Activated CD4-positive, alpha-beta memory T cell treated with anti-CD3 and anti-CD28 coated beads, Interleukin-2, amount 10 ng/mL, durations not matched to agents 7 days and 5 days (primary cell): Measurements from ENCODE around the gene DNM3. TPM values are rescaled to one million over a fixed set of nuclear protein-coding genes. Genes with fewer than 3 reads are reported as not detected.

ENCODE experiments used
- CTCF ChIA-PET: fragments of 350-600 bp; sonication (Branson Sonifier 250); formaldehyde crosslinking; loops from one replicate; lab custom pipeline; 2021; ENCODE audit warnings: antibody characterized with exemption, inconsistent platforms; lab: Charles Lee
- POLR2A ChIA-PET: fragments of 350-600 bp; sonication (Branson Sonifier 250); formaldehyde crosslinking; loops from one replicate; lab custom pipeline; 2021; ENCODE audit warnings: antibody characterized with exemption; lab: Charles Lee
- DNase-seq: peaks from one replicate; pipeline ENCODE4 v3.0.0-alpha.2; 2020
- H3K27ac Mint-ChIP-seq: one replicate; pipeline ENCODE4 v1.8.0; 2021; ENCODE audit warnings: mild to moderate bottlenecking, mixed read lengths
- H3K27me3 Mint-ChIP-seq: one replicate; pipeline ENCODE4 v1.8.0; 2021; ENCODE audit warnings: mixed read lengths
- H3K36me3 Mint-ChIP-seq: one replicate; pipeline ENCODE4 v1.8.0; 2021; ENCODE audit warnings: low read depth, mixed read lengths
- H3K4me1 Mint-ChIP-seq: one replicate; pipeline ENCODE4 v1.8.0; 2021; ENCODE audit warnings: mixed read lengths
- H3K4me3 Mint-ChIP-seq: one replicate; pipeline ENCODE4 v1.8.0; 2021; ENCODE audit warnings: mild to moderate bottlenecking, mixed read lengths
- H3K9me3 Mint-ChIP-seq: one replicate; pipeline ENCODE4 v1.8.0; 2021; ENCODE audit warnings: mixed read lengths
- total RNA-seq, 2 experiments: library from RNA; stranded (reverse); gene quantifications; one replicate each; pipeline ENCODE4 v1.2.3, GENCODE V29; 2021

The DNM3 gene
- total RNA-seq, 2 experiments from 2014 or later: 2.0 to 2.2 TPM

DNA sequence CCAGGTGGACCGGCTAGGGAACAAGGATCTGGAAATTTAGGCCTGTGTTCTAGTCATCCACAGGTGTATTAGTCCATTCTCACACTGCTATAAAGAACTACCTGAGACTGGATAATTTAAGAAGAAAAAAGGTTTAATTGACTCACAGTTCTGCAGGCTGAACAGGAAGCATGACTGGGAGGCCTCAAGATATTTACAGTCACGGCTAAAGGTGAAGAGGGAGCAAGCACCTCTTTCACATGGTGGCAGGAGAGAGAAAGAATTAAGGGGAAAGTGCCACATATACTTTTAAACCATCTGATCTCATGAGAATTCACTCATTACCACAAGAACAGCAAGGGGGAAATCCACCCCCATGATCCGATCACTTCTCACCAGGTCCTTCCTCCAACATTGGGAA lies 404.5 kb downstream of the DNM3 start:
- POLR2A ChIA-PET: no interaction called here
- Mint-ChIP-seq H3K9me3 (peaks cover 8% of the 10 kb centered on the region), H3K4me3 (no peak overlapping the region), H3K4me1 (no peaks in the 10 kb centered on the region), H3K36me3 (no peaks in the 10 kb centered on the region), H3K27ac (no peak overlapping the region), H3K27me3 (peaks cover 3% of the 10 kb centered on the region)
- CTCF ChIA-PET: no interaction called here
- DNase-seq: no peak

DNA sequence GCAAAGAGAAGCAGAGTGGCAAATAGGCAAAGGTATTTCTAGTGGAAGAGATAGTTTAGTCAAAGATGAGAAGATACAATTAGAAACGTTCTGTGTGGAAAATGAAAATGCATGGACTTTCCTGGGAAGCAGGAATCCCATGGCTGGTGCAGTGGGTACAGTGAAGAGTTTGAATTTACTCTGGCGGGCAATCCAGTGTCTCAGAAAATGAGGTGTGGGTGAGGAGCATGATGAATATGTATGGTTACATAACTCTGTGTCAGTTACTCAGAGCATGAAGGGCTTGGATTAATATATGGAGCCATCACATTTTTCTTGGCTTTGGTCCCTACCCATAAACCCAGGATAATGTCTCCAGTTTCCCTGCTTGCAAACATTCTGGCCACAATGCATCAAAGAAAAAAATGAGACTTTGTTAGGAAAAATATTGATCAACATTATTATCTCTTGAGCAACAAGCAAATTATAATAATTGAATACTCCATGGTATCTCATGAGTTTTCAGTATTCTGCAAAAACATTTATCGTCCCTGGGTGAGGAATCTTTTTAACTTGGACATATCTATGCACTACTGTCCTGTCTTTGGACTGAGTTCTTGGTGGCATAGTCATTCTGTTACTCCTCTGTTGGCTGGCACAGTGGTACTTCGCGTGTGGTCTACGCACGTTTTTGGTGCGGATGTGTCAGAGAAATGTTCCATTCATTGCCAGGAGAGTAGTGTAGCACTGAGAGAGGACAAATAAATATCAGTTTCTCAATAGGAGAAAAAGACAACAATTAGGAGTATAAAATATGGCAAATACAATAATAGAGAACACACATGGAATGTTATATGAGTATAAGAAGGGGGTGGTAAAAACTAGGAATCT lies 405.5 kb downstream of the DNM3 start:
- ChIA-PET POLR2A (no interaction called here), CTCF (no interaction called here)
- DNase-seq: no peak
- no peak overlapping the region for H3K27ac Mint-ChIP-seq
- peaks cover 3% of the 10 kb centered on the region for H3K27me3 Mint-ChIP-seq
- peaks cover 8% of the 10 kb centered on the region for H3K9me3 Mint-ChIP-seq
- H3K36me3 Mint-ChIP-seq: no peaks in the 10 kb centered on the region
- H3K4me3 Mint-ChIP-seq: no peak overlapping the region
- no peaks in the 10 kb centered on the region for H3K4me1 Mint-ChIP-seq

- H3K27me3 Mint-ChIP-seq: peaks cover 3% of the 10 kb centered on the region
- POLR2A ChIA-PET: no interaction called here
- peaks cover 19% of the 10 kb centered on the region for H3K4me1 Mint-ChIP-seq
- peaks cover 6% of the 10 kb centered on the region for H3K9me3 Mint-ChIP-seq
- DNase-seq: no peak
- CTCF ChIA-PET: no interaction called here
- H3K4me3 Mint-ChIP-seq: no peak overlapping the region
- no peaks in the 10 kb centered on the region for H3K36me3 Mint-ChIP-seq
- H3K27ac Mint-ChIP-seq: no peak overlapping the region
Measured at GRCh38 chr1:172251486-172251885, 410.2 kb downstream of the DNM3 start.

- H3K36me3 Mint-ChIP-seq: no peaks in the 10 kb centered on the region
- H3K27me3 Mint-ChIP-seq: peaks cover 3% of the 10 kb centered on the region
- peaks cover 22% of the 10 kb centered on the region for H3K4me1 Mint-ChIP-seq
- no peaks in the 10 kb centered on the region for H3K9me3 Mint-ChIP-seq
- CTCF ChIA-PET: no interaction called here
- POLR2A ChIA-PET: no interaction called here
- no peak overlapping the region for H3K27ac Mint-ChIP-seq
- no peak overlapping the region for H3K4me3 Mint-ChIP-seq
- DNase-seq: no peak
Measured at GRCh38 chr1:172252321-172252720, 411.0 kb downstream of the DNM3 start.

GRCh38 chr1:172252958-172253357 lies 411.7 kb downstream of the DNM3 start:
- Mint-ChIP-seq H3K4me1 (peaks cover 22% of the 10 kb centered on the region), H3K27me3 (peaks cover 3% of the 10 kb centered on the region), H3K4me3 (no peak overlapping the region), H3K27ac (no peak overlapping the region), H3K9me3 (peaks cover 3% of the 10 kb centered on the region), H3K36me3 (no peaks in the 10 kb centered on the region)
- CTCF ChIA-PET: no interaction called here
- POLR2A ChIA-PET: no interaction called here
- no peak for DNase-seq

- peaks cover 3% of the 10 kb centered on the region for H3K27me3 Mint-ChIP-seq
- POLR2A ChIA-PET: interaction anchor here (0.6 to 1.5 kb wide), 4 partner anchors 17 to 562 kb away, joined by 3 to 4 read pairs (median 3); no protein-coding TSS in a partner anchor
- peaks cover under 1% of the 10 kb centered on the region for H3K36me3 Mint-ChIP-seq
- H3K4me1 Mint-ChIP-seq: peaks cover 22% of the 10 kb centered on the region
- H3K9me3 Mint-ChIP-seq: peaks cover 11% of the 10 kb centered on the region
- H3K4me3 Mint-ChIP-seq: no peak overlapping the region
- CTCF ChIA-PET: interaction anchor here (1.2 kb wide), 1 partner anchor 14 kb away, joined by 3 read pairs; no protein-coding TSS in a partner anchor
- peak overlapping the region; percentile 2 for H3K27ac Mint-ChIP-seq
- no peak for DNase-seq
Measured at GRCh38 chr1:172254521-172255222, 413.4 kb downstream of the DNM3 start.

DNA sequence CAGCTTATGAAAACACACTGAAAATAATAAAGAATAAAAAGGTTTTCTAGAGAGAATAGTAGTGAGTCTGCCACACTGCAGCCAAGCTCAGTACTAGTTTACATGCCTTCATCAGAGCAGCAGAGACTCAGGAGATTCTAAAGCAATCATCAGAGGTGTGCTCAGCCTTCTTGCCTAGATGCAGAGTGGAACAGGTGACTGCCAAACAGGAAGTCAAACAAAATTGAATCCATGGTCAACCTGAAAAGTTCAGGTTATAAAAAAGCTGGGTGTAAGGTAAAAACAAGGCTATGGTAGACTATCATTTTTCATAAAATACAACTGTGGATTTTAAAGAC lies 413.9 kb downstream of the DNM3 start:
- ChIA-PET POLR2A (interaction anchor here (1.0 to 1.5 kb wide), 3 partner anchors 16 to 19 kb away, joined by 3 to 4 read pairs (median 3); no protein-coding TSS in a partner anchor), CTCF (interaction anchor here (1.2 kb wide), 1 partner anchor 14 kb away, joined by 3 read pairs; no protein-coding TSS in a partner anchor)
- Mint-ChIP-seq H3K36me3 (peaks cover 5% of the 10 kb centered on the region), H3K27ac (peak overlapping the region; percentile 2), H3K9me3 (peaks cover 15% of the 10 kb centered on the region), H3K4me3 (no peak overlapping the region), H3K27me3 (peaks cover 3% of the 10 kb centered on the region), H3K4me1 (peaks cover 22% of the 10 kb centered on the region)
- DNase-seq: no peak

DNA sequence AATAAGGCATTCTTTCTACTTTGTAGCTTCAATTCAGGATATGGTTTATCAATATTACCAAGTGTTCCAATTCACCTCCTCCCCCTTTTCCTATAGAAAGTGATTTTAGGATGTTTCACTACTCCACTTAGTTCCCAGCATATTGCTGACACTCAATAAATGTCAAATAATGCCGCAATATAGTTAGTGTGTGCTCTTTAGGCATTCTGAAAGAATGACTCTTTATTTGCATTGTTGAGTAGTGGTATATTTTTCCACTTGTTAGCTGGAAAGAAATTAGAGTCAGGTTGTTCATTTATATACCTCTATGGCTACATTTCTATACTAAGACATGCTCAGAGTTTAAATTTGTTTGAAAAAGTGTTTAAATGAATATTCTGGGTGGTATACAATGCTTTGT lies 424.6 kb downstream of the DNM3 start:
- no peak for DNase-seq
- Mint-ChIP-seq H3K27me3 (no peaks in the 10 kb centered on the region), H3K9me3 (peaks cover 21% of the 10 kb centered on the region), H3K27ac (no peak overlapping the region), H3K4me3 (no peak overlapping the region), H3K4me1 (peaks cover 24% of the 10 kb centered on the region), H3K36me3 (peaks cover 11% of the 10 kb centered on the region)
- POLR2A ChIA-PET: no interaction called here
- CTCF ChIA-PET: no interaction called here

DNA sequence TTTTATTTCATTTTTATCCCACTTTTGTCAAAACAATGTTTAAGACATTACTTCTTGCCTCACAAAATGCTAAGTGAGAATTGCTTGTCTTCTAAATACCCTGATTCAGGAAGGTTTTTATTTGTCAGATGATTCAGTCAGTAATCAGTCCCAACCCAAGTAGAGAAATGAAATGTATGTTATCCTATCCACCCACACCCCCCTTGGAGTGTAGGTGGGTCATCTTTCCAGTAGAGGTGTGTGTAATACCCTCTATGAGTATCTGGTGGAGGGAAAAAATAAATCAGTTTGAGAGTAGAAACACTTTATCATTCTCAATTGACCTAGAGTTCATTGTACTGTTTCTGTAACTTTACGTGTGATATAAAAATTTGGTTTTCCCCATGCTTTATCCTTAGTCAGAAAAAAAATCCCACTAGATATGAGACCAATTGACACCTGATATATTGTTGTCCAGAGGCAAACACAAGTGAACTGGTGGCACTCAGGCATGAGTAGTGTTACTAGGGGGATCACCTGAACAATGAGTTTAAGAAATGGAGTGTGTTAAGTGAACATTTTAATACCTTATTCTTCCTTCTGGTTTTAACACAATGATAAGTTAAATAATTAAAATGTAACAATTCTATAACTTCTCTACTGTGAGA lies 425.4 kb downstream of the DNM3 start:
- Mint-ChIP-seq H3K27ac (no peak overlapping the region), H3K36me3 (peaks cover 7% of the 10 kb centered on the region), H3K27me3 (no peaks in the 10 kb centered on the region), H3K9me3 (peaks cover 15% of the 10 kb centered on the region), H3K4me1 (peaks cover 30% of the 10 kb centered on the region), H3K4me3 (no peak overlapping the region)
- POLR2A ChIA-PET: no interaction called here
- no peak for DNase-seq
- CTCF ChIA-PET: no interaction called here

DNA sequence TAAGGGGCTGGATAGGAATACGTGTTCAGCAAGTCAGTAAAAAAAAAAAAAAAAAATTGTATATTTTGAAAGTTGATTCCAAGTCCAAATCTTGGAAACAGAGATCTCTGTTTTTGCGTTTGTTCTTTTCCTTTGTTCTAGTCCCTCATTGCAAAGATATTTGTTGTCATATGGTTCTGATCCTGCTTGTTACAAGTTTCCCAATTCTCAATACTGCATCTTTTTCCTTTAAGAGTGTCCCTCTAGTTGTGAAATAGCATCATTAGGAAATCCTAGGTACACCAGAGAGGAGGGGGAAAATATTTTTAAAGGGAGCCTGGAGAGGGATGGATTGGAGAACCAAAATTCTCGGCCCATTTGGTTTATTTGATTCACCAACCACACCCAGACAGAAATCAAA lies 426.9 kb downstream of the DNM3 start:
- no peak overlapping the region for H3K4me3 Mint-ChIP-seq
- H3K27ac Mint-ChIP-seq: no peak overlapping the region
- H3K9me3 Mint-ChIP-seq: peaks cover 5% of the 10 kb centered on the region
- peaks cover 37% of the 10 kb centered on the region for H3K4me1 Mint-ChIP-seq
- no peaks in the 10 kb centered on the region for H3K27me3 Mint-ChIP-seq
- POLR2A ChIA-PET: interaction anchor here (1.9 kb wide), 1 partner anchor 71 kb away, joined by 4 read pairs; no protein-coding TSS in a partner anchor
- H3K36me3 Mint-ChIP-seq: peaks cover 3% of the 10 kb centered on the region
- no peak for DNase-seq
- CTCF ChIA-PET: no interaction called here

- DNase-seq: no peak
- Mint-ChIP-seq H3K27ac (peak overlapping the region; percentile 71), H3K4me1 (peaks cover 45% of the 10 kb centered on the region), H3K4me3 (no peak overlapping the region), H3K36me3 (peaks cover 5% of the 10 kb centered on the region), H3K9me3 (no peaks in the 10 kb centered on the region), H3K27me3 (no peaks in the 10 kb centered on the region)
- POLR2A ChIA-PET: interaction anchor here (0.9 to 1.9 kb wide), 4 partner anchors 70 to 185 kb away, joined by 3 to 4 read pairs (median 4); no protein-coding TSS in a partner anchor
- CTCF ChIA-PET: interaction anchor here (0.7 to 1.6 kb wide), 6 partner anchors 12 to 266 kb away, joined by 3 to 4 read pairs (median 3); no protein-coding TSS in a partner anchor
Measured at GRCh38 chr1:172269084-172269483, 427.8 kb downstream of the DNM3 start.

- Mint-ChIP-seq H3K9me3 (no peaks in the 10 kb centered on the region), H3K27me3 (no peaks in the 10 kb centered on the region), H3K27ac (peak overlapping the region; percentile 71), H3K4me3 (no peak overlapping the region), H3K36me3 (peaks cover 8% of the 10 kb centered on the region), H3K4me1 (peaks cover 49% of the 10 kb centered on the region)
- ChIA-PET POLR2A (interaction anchor here (0.9 to 1.9 kb wide), 4 partner anchors 70 to 185 kb away, joined by 3 to 4 read pairs (median 4); no protein-coding TSS in a partner anchor), CTCF (interaction anchor here (0.7 to 1.7 kb wide), 7 partner anchors 12 to 267 kb away, joined by 3 to 4 read pairs (median 3); no protein-coding TSS in a partner anchor)
- no peak for DNase-seq
Measured at GRCh38 chr1:172269644-172270043, 428.3 kb downstream of the DNM3 start.
